Activated CD8-positive, alpha-beta memory T cell treated with anti-CD3 and anti-CD28 coated beads, Interleukin-2, amount 10 ng/mL, durations not matched to agents 7 days and 5 days (primary cell): ENCODE data around the gene AIMP2. TPM values are rescaled to one million over a fixed set of nuclear protein-coding genes. Genes with fewer than 3 reads are reported as not detected.
"Not testable (repeated sequence)": the region's sequence is repeated elsewhere in the genome, so short reads cannot be mapped to it uniquely, and the experiment has no call there.

Experiments used
- ATAC-seq: fragments of 150-1000 bp; cut with Tn5 transposase; one replicate; pipeline ENCODE4 v1.10.0; 2021; ENCODE audit warnings: moderate library complexity
- CTCF ChIA-PET: fragments of 350-600 bp; sonication (Branson Sonifier 250); formaldehyde crosslinking; loops from one replicate; lab custom pipeline; 2021; ENCODE audit warnings: antibody characterized with exemption; lab: Charles Lee
- DNase-seq: peaks from one replicate; pipeline ENCODE4 v3.0.0-alpha.2; 2020
- H3K27ac Mint-ChIP-seq: one replicate; pipeline ENCODE4 v1.8.0; 2021; ENCODE audit warnings: mild to moderate bottlenecking, mixed read lengths
- H3K27me3 Mint-ChIP-seq: one replicate; pipeline ENCODE4 v1.8.0; 2021; ENCODE audit warnings: mixed read lengths
- H3K36me3 Mint-ChIP-seq: one replicate; pipeline ENCODE4 v1.8.0; 2021; ENCODE audit warnings: mild to moderate bottlenecking, mixed read lengths
- H3K4me1 Mint-ChIP-seq: one replicate; pipeline ENCODE4 v1.8.0; 2021; ENCODE audit warnings: mixed read lengths
- H3K4me3 Mint-ChIP-seq: one replicate; pipeline ENCODE4 v1.8.0; 2021; ENCODE audit warnings: mild to moderate bottlenecking, moderate library complexity, mixed read lengths
- H3K9me3 Mint-ChIP-seq: one replicate; pipeline ENCODE4 v1.8.0; 2022; ENCODE audit warnings: low read depth, mixed read lengths
- total RNA-seq, 2 experiments: library from RNA; stranded (reverse); gene quantifications; one replicate each; pipeline ENCODE4 v1.2.3, GENCODE V29; 2021

The AIMP2 gene
- total RNA-seq, 2 experiments from 2014 or later: 34.8 to 45.6 TPM

DNA sequence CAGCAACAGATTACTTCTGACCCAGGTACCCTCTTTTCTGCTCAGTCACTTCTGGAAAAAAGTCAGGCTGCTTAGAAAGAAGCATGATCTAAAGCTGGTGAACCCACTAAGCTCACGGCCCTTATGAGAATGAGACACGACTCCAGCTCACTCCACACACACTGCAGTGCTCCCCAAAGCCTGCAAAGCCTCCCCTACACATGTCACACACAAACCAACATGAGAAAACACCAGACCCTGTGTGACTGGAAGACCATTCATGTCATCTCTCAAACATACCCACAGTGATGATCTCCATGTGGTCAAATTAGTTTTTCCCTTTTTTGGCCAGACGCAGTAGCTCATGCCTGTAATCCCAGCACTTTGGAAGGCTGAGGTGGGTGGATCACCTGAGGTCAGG, 22.5 kb downstream of the AIMP2 start:
- peaks cover 30% of the 10 kb centered on the region for H3K4me1 Mint-ChIP-seq
- H3K27me3 Mint-ChIP-seq: no peaks in the 10 kb centered on the region
- no peak overlapping the region for H3K4me3 Mint-ChIP-seq
- no peaks in the 10 kb centered on the region for H3K9me3 Mint-ChIP-seq
- CTCF ChIA-PET: interaction anchor here (1.3 kb wide), 1 partner anchor 25 kb away, joined by 3 read pairs; no protein-coding TSS in a partner anchor
- no peak for ATAC-seq
- no peak overlapping the region for H3K27ac Mint-ChIP-seq
- DNase-seq: no peak
- H3K36me3 Mint-ChIP-seq: peaks cover 56% of the 10 kb centered on the region

DNA sequence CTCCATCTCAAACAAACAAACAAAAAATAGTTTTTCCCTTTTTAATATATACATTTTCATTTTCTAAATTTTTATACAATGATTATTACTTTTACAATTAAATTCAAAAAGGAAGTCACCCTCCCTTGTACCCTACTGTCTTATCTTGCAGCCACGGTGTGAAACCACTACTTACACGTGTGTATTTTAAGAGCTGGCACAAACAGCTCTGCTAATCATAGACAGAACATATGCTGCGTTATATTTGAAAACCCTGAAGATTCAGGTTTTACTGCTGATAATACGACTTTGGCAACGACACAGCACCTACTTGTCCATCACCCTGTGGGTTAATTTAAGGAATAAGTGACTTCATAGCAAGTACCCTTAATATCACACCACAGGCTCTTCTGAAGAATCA, 23.1 kb downstream of the AIMP2 start:
- Mint-ChIP-seq H3K36me3 (peaks cover 54% of the 10 kb centered on the region), H3K27me3 (no peaks in the 10 kb centered on the region), H3K4me1 (peaks cover 24% of the 10 kb centered on the region), H3K4me3 (no peak overlapping the region), H3K9me3 (no peaks in the 10 kb centered on the region), H3K27ac (no peak overlapping the region)
- CTCF ChIA-PET: interaction anchor here (1.3 kb wide), 1 partner anchor 25 kb away, joined by 3 read pairs; no protein-coding TSS in a partner anchor
- DNase-seq: no peak
- ATAC-seq: no peak

DNA sequence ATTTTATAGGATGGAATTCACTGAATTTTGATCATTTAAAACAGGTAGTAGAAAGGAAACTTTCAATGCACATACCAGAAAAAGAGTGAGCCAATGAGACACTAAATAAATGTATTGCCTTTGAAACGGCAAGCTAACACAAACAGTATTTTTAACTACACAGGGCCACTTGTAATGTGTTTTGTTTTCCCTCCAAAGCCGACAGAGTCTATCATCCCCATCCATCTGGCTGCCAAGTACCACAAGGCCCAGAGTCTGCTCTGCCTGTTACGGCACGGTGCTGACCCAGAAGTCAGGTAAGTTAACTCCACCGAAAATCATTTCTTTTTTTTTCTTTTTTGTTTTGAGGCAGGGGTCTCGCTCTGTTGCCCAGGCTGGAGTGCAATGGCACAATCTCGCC, 23.6 kb downstream of the AIMP2 start:
- H3K36me3 Mint-ChIP-seq: peaks cover 50% of the 10 kb centered on the region
- CTCF ChIA-PET: interaction anchor here (1.3 kb wide), 1 partner anchor 24 kb away, joined by 3 read pairs; no protein-coding TSS in a partner anchor
- H3K27me3 Mint-ChIP-seq: no peaks in the 10 kb centered on the region
- H3K4me3 Mint-ChIP-seq: no peak overlapping the region
- no peak overlapping the region for H3K27ac Mint-ChIP-seq
- no peaks in the 10 kb centered on the region for H3K9me3 Mint-ChIP-seq
- H3K4me1 Mint-ChIP-seq: peaks cover 19% of the 10 kb centered on the region
- DNase-seq: no peak
- ATAC-seq: no peak

DNA sequence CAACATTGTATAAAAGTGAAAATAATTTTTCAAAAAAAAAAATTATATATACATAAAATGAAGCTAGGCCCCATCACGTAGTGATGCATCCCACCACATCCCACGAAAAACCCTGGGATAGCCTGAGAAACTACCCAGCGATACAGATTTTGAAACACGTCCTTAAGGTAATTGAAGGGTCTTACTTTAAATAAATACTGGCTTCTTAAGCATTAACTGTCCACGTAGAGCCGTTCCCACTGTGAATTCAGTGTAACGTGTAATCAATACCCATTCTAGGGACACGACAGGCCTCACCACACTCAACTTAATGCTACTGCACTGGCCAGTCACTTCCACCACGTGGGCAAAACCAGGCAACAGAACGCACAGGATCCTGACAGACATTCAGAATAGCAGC, 26.1 kb downstream of the AIMP2 start:
- ATAC-seq: no peak
- Mint-ChIP-seq H3K36me3 (peaks cover 44% of the 10 kb centered on the region), H3K27ac (no peak overlapping the region), H3K27me3 (no peaks in the 10 kb centered on the region), H3K9me3 (no peaks in the 10 kb centered on the region), H3K4me1 (peaks cover 17% of the 10 kb centered on the region), H3K4me3 (no peak overlapping the region)
- CTCF ChIA-PET: no interaction called here
- no peak for DNase-seq

DNA sequence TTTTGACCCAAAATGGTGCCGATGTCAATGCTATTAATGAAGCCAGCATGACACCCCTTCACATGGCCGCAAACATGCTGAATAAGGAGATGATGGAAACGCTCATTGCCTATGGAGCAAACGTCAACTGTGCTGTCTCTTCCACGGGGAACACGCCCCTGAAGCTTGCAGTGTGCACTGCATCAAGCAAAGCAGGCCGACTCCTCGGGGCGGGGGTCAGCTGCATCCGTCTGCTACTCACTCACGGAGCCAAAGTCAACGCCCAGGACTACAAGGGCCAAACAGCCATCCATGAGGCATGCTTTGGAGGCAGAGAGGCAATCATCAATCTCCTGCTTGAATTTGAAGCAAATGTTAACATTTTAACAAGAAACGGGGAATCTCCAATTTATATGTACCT, 26.6 kb downstream of the AIMP2 start:
- no peak for DNase-seq
- Mint-ChIP-seq H3K27ac (no peak overlapping the region), H3K9me3 (no peaks in the 10 kb centered on the region), H3K27me3 (no peaks in the 10 kb centered on the region), H3K4me1 (peaks cover 17% of the 10 kb centered on the region), H3K4me3 (no peak overlapping the region), H3K36me3 (peaks cover 45% of the 10 kb centered on the region)
- CTCF ChIA-PET: no interaction called here
- no peak for ATAC-seq

DNA sequence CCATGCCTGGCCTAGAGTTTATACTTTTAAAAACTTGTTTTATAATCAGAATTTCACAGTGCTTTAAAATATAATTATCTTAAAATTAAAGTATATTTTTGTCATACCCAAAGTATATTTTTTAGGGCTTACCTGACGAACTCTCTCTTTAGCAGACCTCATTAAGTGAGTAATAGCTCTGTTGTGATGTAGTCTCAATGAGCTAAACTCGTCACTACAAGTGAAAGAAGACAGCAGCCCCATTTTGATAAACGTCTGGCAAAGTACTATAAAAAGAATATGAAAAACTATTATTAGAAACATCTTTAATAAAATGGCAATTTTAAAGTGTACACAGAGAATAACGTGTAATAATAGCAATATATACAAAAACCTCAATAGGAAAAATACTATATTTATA, 40.7 kb downstream of the AIMP2 start:
- no peak for ATAC-seq
- H3K27ac Mint-ChIP-seq: no peak overlapping the region
- no peak for DNase-seq
- no peaks in the 10 kb centered on the region for H3K9me3 Mint-ChIP-seq
- H3K27me3 Mint-ChIP-seq: no peaks in the 10 kb centered on the region
- peaks cover 27% of the 10 kb centered on the region for H3K36me3 Mint-ChIP-seq
- no peak overlapping the region for H3K4me3 Mint-ChIP-seq
- CTCF ChIA-PET: no interaction called here
- H3K4me1 Mint-ChIP-seq: peaks cover 4% of the 10 kb centered on the region

DNA sequence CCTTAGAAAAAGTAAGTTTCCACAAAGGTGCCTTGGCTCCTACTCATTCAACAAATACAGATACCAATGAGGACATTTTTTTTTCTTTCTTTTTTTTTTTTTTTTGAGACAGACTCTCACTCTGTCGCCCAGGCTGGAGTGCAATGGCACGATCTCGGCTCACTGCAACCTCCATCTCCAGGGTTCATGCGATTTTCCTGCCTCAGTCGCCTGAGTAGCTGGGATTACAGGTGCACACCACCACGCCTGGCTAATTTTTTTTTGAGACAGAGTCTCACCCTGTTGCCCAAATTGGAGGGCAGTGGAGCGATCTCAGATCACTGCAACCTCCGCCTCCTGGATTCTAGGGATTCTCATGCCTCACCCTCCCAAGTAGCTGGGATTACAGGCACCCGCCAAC, 42.1 kb downstream of the AIMP2 start:
- H3K4me1 Mint-ChIP-seq, H3K27me3 Mint-ChIP-seq, CTCF ChIA-PET: not testable (repeated sequence)

DNA sequence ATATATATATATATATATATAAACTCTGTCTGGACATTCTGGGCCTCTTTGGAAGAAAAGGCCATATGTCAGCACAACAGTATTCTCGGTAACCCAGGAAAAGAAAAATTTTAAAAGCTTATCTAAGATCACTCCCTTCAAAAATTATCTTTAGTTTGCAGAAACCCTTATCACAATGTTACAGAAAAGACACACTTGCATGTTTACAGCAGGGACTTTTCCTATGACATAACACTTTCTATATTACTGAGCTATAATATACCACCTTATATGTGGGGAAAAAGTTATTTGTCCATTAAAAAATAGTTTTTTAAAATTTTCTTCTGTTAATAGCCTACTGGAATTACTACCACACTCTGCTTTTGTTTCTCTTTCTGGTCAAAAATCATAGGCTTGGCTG, 47.5 kb downstream of the AIMP2 start:
- Mint-ChIP-seq H3K36me3 (peaks cover 13% of the 10 kb centered on the region), H3K4me3 (no peak overlapping the region), H3K27ac (no peak overlapping the region), H3K27me3 (no peaks in the 10 kb centered on the region), H3K9me3 (no peaks in the 10 kb centered on the region), H3K4me1 (peaks cover 24% of the 10 kb centered on the region)
- ATAC-seq (no peak), DNase-seq (no peak)
- CTCF ChIA-PET: interaction anchor here (0.9 to 1.1 kb wide), 4 partner anchors 24 to 266 kb away, joined by 3 to 4 read pairs (median 4); no protein-coding TSS in a partner anchor

More for the DNA sequence above, 42.1 kb downstream of the AIMP2 start:
- ATAC-seq, H3K27ac Mint-ChIP-seq, H3K4me3 Mint-ChIP-seq, H3K9me3 Mint-ChIP-seq, DNase-seq: not testable (repeated sequence)
- peaks cover 27% of the 10 kb centered on the region for H3K36me3 Mint-ChIP-seq

DNA sequence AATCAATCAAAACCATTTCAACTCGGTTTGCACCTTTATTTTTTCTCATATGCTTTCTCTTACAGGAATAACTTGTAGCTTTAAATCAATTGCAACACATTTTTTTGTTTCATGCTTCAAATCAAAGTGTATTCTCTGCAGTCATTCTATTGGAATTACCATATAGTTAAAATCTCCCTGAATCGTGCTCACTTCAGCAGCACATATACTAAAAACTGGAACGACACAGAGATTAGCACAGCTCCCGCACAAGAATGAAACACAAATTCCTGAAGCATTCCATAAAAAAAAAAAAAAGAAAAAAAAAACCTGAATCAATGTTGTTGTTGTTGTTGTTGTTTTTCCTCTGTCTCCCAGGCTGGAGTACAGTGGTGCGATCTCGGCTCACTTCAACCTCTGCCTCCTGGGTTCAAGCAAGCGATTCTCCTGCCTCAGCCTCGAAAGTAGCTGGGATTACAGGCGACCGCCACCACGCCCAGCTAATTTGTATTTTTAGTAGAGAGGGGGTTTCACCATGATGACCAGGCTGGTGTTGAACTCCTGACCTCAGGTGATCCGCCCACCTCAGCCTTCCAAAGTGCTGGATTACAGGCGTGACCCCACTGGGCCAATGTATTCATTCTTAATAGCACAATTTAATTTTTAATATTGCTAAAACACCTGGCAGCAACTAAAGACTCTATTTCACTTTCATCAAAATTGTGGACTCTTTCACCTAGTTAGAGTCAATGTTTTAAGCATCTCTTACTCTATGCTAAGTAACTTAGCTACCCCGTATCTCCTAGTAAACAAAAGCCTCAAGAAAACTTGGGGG, 48.5 kb downstream of the AIMP2 start:
- Mint-ChIP-seq H3K9me3 (no peaks in the 10 kb centered on the region), H3K27me3 (no peaks in the 10 kb centered on the region), H3K36me3 (peaks cover 11% of the 10 kb centered on the region), H3K4me3 (peak overlapping the region; percentile 95), H3K4me1 (peaks cover 24% of the 10 kb centered on the region), H3K27ac (peak overlapping the region; percentile 98)
- no peak for ATAC-seq
- CTCF ChIA-PET: interaction anchor here (0.9 to 1.1 kb wide), 5 partner anchors 25 to 293 kb away, joined by 3 to 4 read pairs (median 3); no protein-coding TSS in a partner anchor
- no peak for DNase-seq

DNA sequence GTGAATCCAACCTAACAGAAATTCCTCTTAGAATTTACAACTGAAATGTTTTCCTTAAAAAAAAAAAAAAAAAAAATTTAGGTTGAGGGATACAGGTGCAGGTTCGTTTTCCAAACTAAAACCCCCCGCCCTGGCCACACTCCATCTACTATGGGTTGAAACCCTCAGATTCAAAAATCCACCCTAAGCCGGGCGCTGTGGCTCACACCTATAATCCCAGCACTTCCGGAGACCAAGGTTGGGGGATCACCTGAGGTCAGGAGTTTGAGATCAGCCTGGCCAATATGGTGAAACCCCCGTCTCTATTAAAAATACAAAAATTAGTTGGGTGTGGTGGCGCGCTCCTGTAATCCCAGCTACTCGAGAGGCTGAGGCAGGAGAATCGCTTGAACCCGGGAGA, 50.9 kb downstream of the AIMP2 start:
- CTCF ChIA-PET, H3K9me3 Mint-ChIP-seq, H3K36me3 Mint-ChIP-seq, H3K27me3 Mint-ChIP-seq, H3K27ac Mint-ChIP-seq, ATAC-seq, H3K4me3 Mint-ChIP-seq, DNase-seq: not testable (repeated sequence)
- H3K4me1 Mint-ChIP-seq: peaks cover 22% of the 10 kb centered on the region

DNA sequence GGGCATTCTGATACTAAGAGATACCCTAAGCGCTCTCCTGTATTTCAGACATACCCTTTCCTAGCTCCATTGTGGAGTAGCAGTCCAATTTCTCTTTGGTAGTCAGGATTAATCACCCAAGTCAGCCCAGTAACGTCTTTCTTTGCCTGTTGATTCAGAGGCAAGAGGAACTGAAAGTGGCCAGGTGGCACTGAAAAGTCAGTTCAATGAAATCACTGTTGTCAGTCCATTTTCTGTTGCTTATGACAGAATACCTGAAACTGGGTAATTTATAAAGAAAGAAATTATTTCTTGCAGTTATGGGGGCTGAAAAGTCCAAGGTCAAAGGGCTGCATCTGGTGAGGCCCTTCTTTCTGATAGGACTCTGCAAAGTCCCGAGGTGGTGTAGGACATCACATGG, 62.3 kb downstream of the AIMP2 start:
- ATAC-seq (no peak), DNase-seq (no peak)
- Mint-ChIP-seq H3K4me3 (no peak overlapping the region), H3K4me1 (no peaks in the 10 kb centered on the region), H3K27me3 (no peaks in the 10 kb centered on the region), H3K27ac (no peak overlapping the region), H3K9me3 (no peaks in the 10 kb centered on the region), H3K36me3 (no peaks in the 10 kb centered on the region)
- CTCF ChIA-PET: no interaction called here

Other genes starting within 250 kb of the AIMP2 start
- 10 to 100 TPM; 30.4 to 36.3 TPM for gene RNF216, start 227.6 kb upstream of the AIMP2 start, total RNA-seq
- gene OCM, start 128.5 kb upstream of the AIMP2 start, total RNA-seq: not detected
- 10 to 100 TPM; 74.5 to 93.0 TPM for gene CCZ1, start 110.5 kb upstream of the AIMP2 start, total RNA-seq
- gene RSPH10B, start 38.6 kb upstream of the AIMP2 start, total RNA-seq: not detected
- gene PMS2, start 223 bp upstream of the AIMP2 start, total RNA-seq: 10 to 100 TPM; 22.5 to 24.8 TPM
- under 1 TPM; 0.38 to 0.47 TPM for gene ANKRD61, start 22.1 kb downstream of the AIMP2 start, total RNA-seq
- gene EIF2AK1, start 49.9 kb downstream of the AIMP2 start, total RNA-seq: 100 to 1,000 TPM; 110 to 124 TPM
- gene USP42, start 95.7 kb downstream of the AIMP2 start, total RNA-seq: 10 to 100 TPM; 16.0 to 16.2 TPM